HG02840 (cell line): ENCODE results near the gene DOK5.

Experiments used
- ATAC-seq: cut with Tn5 transposase; IDR thresholded peaks from one replicate; pipeline ENCODE4 v1.9.1; 2021; ENCODE audit warnings: mild to moderate bottlenecking, moderate library complexity, moderate number of reproducible peaks; ENCODE audit not compliant: unreplicated experiment, low FRiP score

Gene DOK5

DNA sequence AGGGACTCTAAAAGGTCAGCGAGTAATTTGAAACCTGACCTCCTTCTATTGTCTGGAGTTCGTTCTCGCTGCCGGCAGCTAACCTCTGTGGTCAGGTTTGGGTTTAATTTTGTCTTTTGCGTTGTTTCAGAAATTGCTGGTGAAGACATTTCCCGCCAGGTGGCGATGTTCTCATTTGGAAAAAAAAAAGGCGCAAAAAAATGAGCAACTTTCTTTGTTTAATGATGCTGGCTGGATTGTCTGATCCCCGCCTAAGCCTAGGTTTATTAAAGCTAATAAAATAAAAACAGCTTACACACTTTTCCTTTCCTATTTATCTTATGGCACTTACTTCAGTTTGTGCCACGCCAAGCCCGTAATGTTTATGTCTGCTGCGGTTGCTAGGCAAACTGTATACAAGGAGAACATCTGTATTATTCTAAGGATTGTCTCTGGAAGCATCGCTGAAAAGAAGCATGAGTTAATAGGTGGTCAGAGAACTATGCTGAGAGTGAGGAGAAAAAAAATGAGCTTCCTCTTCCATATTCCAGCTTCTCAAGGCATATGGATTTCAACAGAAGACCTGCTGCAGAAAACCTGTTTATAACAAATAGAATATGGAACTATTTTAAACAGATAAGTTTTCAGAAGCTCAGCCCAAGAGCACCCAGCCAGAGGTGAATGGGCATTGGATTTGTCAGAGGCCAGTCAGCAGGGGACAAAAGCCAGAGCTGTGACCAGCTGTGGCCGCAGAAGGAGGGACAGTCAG is 205.7 kb downstream of the DOK5 start:
- no peak for ATAC-seq

DNA sequence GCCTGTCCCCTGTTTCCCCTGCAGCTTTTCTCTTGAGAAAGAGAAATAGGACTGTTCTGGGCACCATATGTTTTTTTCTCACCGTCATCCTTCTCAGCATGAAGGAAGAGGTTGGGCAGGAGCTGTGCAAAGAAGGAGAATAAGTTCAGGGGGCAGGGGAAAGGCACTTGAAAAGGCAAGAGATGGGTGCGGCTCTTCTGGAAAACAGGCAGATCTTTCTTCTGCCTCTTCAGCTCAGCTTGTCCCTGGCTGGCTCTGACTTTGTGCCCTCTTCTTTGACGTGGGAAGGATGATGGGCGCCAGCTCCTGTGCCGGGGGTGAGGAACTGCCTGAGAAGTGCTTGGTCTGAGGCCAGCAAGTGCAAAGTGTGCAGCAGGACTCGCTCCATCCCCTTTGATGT is 206.5 kb downstream of the DOK5 start:
- no peak for ATAC-seq

DNA sequence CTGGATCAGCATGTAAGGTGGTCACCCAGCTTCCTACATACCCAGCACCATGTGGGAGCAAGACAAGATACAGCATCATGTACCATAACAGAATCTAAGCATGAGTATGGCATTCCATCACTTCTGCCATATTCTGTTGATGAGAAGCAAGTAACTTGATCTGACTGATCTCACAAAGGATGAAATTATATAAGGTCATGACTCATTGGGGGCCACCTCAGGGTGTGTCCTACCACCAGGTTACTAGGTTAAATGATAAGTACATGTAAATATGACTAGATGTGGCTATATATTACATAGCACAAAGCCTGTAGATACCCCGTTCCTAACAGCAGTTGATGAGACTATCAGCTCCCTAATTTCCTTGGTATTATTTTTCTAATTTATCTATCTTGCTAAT is 213.1 kb downstream of the DOK5 start:
- ATAC-seq = no peak

DNA sequence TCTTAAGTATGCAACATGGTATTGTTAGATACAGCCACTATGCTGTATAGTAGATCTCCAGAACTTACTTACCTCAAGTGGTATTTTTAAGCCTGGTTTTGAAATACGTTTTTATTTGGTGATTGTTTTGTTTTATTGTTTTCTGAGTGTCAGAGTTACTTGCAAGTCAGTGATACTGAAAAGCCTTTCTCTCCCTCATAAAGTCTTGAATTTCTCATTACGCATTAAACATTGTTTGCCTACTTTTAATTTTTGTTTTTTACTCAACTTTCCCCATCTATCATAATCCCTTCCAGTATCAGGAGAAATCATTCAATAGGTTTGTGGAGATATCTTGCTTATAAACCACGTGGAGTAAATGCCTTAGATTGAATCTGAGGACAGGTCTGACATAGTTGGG is 214.9 kb downstream of the DOK5 start:
- ATAC-seq = no peak

DNA sequence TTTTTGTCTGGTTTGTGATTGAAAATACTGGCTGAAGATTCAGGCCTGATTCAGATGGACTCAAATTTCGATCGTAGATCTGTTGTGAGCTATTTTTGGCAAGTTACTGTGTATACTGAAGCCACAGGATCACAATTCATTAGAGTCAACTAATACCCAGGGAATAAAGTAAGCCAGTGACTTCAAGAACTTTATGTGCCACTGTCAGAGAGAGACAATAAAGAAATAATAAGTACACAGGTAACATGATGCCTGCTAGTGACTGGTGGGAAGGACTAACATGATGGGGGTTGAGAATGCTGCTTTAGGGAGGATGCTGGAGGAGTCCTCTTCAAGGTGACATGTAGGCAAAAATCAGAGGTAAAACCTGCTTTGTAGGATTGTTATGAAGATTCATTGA is 215.9 kb downstream of the DOK5 start:
- no peak for ATAC-seq

DNA sequence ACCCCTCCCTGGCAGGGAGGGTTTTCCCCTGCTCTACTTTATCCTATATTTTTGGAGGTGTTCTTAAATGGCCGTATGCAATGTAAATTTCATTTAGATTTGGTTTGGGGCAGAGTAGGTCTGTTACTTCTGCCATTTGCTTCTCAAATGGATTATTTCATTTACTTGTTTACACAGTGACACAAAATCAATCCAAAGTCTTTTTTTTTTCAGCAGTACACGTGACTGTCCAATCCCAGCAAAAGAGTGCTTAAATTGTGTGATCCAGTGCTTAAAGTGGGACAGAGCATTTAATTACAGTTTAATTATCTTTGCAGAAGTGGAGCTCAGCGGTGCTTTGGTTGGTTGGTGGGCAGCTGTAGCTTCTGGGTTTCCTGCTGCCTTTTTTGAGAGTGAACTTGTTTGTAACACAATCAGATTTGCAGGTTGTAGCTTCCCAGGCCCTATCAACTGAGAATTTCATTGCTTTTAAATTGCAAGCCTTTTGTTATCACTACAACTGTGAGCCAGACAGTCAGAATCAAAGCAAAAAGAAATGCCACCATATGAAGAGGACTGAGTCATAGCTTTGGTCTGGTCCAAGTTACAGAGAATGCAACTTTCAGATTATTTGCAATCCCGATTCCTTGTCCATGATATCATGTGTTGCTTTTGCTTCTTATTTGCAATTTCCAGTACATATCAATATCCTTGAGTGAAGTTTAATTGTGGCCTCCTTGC is 216.9 kb downstream of the DOK5 start:
- ATAC-seq = no peak

DNA sequence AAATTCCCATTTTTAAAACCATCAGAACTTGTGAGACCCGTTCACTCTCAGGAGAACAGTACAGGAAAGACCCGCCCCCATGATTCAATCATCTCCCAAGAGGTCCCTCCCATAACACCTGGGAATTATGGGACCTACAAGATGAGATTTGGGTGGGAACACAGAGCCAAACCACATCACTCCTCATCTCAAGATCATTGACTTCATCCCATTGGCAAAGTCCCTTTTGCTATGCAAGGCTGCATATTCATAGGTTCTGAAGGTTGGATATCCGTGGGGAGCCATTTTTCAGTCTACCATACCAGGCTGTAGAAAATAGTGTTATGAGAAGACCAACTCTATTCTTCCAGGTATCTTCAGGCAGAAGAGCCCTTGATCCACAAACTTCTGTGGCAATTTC is 219.1 kb downstream of the DOK5 start:
- ATAC-seq = no peak

DNA sequence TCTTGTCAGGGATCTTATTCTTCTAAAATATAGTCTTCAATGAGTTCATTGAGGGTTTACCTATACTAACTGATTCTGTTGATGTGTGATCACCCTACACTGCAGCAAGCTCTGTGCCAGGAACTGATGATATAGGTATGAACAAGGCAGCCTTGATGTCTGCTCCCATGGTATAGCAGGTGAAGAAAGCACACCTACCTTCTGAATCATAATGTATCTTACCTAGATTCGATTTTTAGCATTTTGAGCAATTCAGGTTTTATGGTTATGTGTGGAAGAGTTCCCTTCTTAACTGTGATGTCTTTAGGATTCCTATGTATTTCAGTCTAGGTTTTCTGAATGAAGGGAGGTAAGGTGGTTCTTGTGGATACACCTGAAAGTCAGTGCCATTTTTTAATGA is 223.0 kb downstream of the DOK5 start:
- ATAC-seq = no peak
